Activated T-cell treated with anti-CD3 and anti-CD28 coated beads for 1 hour (primary cell): ENCODE measurements around the gene PCARE.
A peak's percentile ranks its signal among the peaks of the same experiment; 100 is the strongest.
"Not testable (repeated sequence)": the region's sequence is repeated elsewhere in the genome, so short reads cannot be mapped to it uniquely, and the experiment has no call there.

ENCODE experiments used
- DNase-seq: peaks from one replicate; pipeline ENCODE4 v3.0.0-alpha.2; 2020; ENCODE audit warnings: low read depth

The PCARE gene

DNA sequence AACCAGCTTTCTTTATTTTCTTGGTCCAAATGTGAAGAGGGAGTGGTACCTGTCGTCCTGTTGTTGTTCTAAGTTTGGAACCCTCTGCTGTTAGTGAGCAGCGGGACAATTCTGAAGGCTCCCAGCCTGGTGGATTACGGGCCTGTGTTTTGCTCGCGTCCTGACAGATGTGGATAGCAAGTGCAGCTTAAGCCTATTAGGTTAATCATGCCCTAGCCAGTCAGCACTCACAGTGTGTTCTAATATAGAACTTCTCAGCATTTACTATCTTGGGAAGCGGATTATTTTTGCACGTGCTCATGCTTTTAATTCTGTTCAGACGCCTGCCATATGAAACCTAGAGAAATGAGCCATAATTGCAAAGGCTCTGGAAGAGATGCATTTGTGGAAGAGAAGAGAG lies at the start of gene PCARE:
Gene PCARE, minus strand, starts transcription at position 113 of the 400 bp plus-strand sequence. CDS start 262 bp downstream, outside the sequence.
- no peak for DNase-seq

DNA sequence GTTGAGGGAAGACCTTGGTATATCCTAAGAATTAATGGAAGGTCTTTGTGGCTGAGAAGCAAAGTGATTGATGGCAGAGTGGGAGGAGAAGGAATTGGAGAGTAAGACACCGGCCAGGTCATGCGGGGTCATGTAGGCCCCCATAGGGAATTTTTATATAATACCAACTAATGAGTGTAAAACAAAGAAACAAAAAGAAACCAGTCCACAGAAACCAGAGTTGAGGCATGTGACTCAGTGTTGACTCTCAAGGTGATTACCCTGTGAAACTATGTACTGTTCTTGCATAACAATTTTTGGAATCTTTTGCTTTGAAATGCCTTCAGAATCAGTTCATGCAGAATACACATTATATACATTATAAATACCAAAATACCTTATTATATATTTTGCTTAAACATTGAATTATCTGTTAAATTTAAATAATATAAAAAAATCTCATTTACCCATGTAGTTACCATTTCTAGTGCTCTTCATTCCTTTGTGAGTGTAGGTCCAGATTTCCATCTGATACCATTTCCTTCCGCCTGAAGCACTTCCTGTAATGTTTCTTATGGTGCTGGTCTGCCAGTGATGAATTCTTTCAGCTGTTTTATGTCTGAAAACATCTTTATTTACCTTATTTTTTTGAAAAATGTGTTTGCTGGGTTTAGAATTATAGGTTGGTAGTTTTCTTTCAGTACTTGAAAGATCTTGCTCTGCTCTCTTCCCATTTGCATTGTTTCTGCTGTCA lies 49.5 kb upstream of the PCARE start:
- DNase-seq = no peak

DNA sequence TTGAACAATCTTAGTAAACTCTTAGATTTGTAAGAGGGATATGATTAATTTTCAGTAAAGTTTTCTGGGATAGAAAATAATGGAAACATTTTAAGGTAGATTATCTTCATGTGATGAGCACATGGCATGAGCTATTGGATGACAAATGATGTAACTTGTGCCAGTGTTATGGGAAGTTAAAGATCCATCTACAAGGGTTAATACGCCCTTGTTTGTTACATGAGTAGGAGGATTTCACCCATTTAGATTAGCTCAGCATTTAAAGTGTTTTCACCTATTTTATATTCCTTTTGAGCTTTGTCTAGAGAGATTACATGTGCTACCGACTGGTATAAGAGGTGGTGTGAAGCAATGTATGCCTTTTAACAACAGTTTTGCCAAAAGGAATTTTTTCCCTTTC lies 46.5 kb upstream of the PCARE start:
- DNase-seq = no peak

DNA sequence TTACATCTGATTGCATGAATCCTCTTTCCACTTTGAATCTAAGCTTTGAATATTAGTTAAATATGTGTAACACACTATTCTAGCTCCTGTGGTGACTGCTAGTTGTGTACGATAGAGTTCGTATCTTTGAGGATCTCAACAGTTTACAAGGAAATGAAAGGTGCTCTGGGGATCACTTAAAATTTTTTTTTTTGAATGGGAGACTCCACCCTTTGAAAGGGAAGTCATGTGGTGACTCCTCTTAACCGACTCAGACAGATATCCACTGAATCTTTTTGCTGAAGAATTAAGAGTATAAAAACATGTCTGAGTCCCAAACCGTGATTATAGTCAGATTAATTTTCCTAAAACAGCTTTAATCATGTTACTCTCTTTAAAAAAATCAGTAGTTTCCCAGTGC lies 44.9 kb upstream of the PCARE start:
- DNase-seq = no peak

DNA sequence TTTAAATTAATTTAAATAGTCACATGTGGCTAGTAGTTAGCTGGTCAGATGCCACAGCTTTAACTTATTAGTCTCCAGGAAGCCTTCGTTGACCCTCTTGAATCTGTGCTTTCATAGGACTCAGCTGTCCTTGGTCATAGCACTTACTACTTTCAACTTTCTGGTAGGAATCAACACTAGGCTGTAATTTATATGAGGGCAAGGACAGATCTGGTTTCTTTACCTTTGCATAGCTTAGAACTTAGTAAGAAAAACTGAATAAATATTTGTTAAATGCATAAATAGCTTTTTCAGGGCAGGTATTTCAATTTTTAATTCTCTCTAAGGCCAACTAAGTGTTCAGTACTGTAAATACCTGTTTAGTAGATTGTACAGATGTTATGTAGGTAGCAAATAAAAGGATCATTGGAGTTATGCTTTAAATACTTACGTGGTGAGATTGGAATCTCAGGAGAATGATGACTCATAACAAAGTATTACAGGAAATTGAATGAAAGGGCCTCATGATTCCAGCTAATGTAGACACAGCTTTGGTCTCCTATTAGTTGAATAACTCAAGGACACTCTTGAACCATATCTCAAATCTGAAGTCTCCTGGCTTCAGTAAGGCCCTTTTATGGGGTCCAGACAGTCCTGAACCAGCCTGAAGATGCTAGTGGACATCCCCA lies 43.4 kb upstream of the PCARE start:
- no peak for DNase-seq

DNA sequence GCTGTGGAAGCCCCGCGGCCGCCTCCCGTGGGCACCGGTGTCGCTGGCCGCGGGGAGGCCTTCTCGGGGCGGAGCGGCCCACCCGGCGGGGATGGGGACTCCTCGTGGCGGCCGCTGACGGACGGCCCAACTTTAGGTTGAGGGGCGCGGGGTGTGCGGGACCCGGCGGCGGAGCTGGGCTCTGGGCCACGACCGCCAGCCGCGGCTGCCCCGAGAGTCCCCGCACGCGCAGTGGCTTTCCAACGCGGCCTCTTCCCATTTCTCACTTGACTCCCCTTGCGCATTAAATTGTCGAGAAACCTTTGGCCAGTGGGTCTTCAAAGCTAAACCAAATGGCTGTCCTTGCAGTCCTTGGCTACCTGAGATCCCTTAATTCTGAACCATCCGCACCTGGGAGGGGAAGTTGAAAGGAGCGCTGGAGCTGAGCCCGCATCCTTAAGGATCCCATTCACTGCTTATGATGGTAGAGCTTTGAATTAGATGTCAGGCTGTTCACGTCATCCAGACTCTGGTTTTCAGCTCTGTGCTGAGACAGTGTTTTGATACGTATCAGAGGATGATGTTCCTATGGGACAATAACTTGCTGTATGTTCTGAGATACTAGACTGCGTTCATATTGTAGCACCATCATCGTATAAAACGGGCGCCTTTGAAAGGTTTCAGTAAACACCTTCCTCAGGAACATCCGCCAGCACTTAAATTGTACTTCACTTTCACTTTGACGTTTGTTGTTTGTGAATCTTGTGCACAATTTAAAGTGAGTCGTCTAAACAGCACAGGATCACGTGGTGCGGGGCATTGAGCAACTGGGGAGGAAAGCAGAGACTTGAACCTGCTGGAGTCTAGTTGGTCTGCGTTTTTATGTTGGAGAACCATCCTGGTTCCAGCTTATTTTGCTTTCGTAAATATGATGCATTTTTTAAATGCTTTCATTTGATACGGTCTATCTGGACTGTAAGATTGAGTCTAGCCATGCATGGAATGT lies 41.8 kb upstream of the PCARE start:
- DNase-seq = peak; percentile 38

DNA sequence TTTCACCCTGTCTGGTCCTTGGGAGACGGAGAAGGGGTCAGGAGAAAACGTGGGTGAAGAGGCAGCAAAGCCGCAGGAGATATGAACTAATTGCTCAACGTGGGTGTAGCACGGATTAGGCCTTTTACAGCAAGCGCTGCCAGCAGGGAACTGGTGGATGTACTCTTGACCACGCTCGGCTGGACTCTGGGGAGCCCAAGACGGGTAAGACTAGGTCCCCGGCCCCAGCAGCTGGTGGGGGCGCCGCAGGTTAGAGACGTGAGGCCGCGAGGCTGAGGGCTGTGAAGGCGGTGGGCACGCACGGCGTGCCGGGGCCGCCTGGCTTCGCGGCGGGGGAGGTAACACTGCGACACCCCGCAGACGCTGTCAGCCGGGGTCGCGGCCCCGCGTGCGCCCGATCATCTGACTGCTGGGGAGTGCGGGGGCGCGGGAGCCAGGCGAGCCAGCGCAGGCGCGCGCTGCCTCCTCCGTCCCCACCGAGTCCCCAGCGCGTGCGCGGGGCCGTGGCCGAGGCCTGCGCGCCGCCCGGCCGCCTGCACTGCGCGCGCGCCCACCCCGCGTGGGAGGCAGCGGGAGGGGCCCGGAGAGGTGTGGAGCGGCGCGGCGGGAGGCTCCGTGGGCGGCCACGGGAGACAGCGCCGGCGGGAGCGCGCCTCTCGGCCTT lies 40.8 kb upstream of the PCARE start, which contains the start of gene CLIP4:
Gene CLIP4, plus strand, starts transcription at position 470 of the 664 bp plus-strand sequence. CDS start 5,974 bp downstream, outside the sequence.
- peak; percentile 60 for DNase-seq

DNA sequence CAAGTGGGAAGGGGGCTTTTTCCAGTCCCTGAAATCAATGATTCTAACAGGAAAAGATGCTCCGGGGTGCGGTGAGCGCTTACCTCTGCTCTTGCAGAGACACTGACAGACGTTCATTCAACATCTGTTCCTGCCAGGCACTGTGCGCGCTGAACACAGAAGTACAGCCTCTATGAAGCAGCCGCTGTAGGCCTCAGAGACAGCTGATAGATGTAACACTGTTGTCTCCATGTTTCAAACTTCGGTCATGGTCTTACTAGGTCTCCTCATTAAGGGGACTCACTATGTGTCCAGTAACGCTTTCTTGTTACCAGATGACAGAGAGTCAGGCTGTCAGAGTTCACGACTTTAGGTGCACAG lies 40.2 kb upstream of the PCARE start:
- no peak for DNase-seq

DNA sequence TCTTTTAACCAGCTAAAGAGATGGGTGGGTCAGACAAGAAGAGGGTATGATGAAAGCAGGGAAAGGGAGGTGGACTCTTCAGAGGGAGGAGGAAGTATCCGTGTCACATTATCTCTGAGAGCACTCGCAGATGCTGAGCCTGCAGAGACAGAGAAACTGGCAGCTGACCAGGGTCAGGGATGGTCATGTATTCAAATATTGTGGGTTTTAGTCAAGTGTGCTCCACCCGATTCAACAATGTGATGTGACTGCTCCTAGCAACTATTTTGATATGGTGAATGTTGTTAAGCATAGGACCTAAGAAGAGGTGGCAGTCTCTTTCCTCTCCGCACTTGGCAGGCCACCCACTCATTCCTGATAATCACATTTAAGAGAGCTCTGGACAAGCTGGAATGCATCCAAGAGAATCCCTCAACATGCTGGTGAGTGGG lies 39.6 kb upstream of the PCARE start:
- DNase-seq = no peak

DNA sequence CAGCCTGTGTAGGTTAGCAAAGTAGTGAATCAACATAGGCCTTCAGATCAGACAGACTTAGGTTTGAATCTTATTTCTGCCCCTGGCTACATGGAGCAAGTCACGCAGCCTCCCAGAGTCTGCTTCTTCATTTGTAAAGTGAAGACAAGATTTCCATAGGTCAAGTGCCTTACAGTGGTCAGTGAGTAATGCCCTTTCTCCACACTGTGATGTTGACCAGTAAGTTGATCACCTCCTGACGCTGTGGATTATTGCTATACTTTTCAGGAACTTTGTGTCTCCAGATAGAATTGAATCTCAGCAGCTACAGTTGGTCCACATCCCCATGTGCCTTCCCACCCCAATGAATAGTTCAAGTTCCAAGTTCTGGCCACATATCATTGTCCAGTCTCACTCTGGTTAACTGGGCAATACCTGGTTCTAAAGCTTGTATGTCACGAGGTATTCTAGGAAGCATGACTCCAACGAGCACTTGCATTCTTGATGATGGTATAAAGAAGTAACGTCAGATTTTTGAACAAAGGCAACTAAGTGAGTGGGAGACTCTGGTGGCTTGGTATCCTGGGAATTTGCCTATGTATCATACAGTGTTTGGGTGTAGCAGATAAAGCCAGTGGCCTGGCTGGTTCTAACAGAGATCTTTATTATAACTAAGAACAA lies 38.8 kb upstream of the PCARE start:
- DNase-seq = no peak

DNA sequence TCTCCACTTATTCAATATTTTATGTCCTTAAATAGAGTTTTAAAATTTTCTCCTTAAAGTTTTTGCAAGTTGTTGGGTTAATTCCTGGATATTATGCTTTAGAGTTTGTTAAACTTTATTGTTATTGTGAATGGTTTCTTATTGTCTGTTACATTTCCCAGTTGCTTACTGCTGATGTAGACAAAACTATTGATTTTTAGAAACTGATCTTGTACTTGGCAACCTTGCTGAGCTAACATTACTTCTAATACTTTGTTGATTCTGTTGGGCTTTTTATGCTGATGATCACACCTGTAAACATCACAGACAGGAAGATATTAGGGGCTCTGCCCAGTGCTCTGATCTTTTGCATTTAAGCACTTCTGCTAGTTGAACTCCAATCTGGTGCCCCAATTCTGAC lies 38.1 kb upstream of the PCARE start:
- no peak for DNase-seq

DNA sequence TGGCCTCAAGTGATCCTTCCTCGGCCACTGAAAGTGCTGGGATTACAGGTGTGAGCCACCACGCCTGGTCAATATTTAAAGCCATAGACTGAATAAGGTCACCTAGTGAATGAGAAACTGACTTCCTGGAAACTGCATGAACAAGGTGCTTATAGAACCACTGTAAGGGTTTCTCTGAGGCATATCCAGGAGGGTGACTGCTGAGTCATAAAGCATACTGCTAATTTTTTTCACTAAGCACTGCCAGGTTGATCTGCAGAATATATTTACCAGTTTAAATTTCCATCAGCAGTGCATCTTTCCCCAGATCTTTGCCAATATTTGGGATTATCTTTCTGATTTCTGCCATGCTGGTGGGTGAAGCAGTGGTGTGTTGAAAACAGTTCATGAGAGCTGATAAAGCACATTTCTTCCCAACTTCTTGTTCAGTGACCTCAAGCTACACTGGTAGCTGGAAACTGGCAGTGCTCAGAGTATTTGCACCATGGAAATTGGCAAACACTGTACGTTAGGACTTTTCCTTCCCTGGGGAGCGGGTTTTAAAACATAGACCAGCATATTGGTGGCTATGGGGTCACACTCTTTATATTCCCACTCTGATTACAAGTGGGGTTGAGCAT lies 36.7 kb upstream of the PCARE start:
- no peak for DNase-seq

DNA sequence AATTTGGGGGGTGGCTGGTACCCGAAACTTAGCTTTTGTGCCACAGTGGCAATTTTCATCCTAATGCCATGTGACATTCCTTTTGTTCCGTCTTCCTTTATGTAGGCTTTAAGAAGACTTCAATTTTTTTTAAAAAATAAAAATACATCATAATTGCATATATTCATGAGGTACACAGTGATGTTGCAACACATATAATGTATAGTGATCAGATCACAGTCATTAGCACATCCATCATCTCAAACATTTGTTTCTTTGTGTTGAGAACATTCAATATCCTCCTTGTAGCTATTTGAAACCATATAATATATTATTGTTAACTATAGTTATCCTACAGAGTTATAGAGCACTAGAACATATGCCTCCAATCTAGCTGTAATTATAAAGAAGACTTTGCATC lies 34.9 kb upstream of the PCARE start:
- no peak for DNase-seq

DNA sequence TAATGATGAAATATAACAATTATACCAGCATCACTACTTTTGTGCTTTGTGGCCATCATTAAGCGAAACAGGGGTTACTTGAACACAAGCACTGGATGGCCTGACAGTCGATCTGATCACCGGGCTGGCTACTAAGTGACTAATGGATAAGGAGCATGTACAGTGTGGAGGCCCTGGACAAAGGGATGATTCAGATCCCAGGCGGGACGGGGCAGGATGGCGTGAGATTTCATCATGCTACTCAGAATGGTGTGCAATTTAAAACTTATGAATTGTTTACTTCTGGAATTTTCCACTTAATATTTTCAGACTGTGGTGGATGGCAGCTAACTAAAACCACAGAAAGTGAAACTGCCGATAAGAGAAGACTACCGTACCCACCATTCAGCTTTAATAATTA lies 33.9 kb upstream of the PCARE start:
- DNase-seq = no peak

DNA sequence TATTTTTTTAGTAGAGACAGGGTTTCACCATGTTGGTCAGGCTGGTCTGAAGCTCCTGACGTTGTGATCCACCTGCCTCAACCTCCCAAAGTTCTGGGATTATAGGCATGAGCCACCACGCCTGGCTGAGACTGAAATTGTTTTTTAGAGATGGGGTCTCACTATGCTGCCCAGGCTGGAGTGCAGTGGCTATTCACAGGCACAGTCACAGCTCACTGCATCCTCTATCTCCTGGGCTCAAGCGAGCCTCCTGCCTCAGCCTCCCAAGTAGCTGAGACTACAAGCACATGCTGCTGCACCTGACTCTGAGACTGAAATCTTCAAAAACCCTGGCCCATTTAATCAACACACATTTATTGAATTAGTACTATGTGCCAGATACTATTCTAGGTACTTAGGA lies 33.2 kb upstream of the PCARE start:
- not testable (repeated sequence) for DNase-seq

DNA sequence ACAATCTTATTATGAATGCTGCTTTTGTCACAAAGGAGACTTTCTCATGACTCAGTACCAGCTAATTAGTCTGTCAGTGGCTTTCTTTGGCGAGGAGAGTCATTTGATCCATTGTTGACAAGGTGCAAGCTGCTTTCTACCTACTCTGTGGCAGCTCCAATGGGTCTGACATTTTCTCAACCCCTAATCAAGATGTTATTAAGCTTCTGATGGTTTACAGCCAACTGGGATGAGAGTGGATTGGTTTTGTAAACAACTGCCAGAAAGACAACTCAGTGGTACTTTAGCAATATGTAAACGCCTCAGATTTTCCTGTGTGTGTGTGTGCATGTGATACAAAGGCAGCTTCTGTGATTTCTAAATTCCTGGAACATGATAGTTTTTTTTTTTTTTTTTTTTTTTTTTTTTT lies 32.7 kb upstream of the PCARE start:
- no peak for DNase-seq

DNA sequence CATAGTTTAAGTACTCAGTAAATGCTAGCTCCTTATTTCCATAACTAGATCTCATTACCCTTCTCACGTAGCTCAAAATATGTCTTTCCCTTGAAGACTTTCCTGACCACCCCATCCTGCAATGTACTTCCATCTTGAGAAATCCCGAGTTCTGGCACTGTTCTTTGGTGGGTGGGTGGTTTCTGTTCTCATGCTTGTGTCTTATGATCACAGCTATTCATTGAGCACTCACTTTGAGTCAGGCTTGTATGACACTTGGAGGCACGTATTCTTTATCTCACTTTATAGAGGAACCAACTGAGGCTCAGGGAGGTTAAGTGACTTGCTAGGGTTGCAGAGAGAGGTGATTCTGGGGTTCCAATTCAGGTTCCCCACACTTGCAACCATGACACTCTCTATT lies 31.9 kb upstream of the PCARE start:
- no peak for DNase-seq

DNA sequence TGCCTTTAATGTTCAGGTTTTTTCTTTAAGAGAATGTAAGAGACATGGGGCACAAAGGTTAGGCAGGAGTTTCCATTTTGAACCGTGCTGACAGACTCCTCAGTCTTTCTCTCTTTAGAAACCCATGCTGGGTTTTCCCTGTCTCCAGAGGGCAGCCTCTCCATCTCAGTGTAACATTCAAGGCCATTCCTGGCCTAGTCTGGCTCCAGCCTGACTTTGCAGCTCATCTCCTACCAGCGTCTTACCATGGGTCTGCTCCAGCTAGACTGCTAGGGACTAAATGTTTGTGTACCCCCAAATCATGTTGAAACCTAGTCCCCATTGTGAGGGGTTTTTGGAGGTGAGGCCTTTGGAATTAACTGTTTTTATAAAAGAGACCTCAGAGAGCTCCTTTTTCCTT lies 31.1 kb upstream of the PCARE start:
- no peak for DNase-seq

DNA sequence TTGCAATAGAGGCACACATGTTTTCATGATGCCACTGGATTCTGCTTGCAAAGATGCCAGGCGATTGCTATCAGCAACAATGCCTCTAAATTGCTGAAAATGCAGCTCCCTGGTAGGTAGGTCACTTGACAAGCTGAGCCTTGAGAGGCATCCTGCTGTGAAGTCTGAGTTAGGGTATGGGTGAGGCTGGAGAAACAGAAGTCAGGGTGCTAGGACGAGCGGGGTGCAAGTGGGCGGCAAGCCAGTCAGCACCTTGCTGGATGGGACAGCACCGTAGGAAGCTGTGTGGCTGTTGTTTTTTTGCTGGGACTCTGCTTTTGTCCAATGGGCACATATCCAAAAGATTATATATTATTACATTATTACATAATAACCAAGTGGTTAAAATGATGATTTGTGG lies 30.4 kb upstream of the PCARE start:
- no peak for DNase-seq

DNA sequence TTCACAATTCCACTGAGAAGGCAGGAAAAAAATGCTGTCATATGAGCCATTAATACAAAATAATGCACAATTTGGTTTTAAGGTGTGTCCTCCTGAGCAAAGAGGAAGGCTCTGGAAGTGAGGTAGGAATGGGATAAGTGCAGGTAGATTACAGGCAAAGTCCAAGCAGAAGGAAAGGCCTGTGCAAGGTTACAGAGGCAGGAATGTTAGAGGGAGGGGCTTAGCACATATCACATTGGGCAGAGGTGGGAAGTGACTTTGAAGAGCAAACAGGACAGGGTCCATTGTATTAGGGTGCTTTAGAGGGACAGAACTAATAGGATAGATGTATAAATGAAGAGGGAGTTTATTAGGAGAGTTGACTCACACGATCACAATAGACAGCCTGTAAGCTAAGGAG lies 26.2 kb upstream of the PCARE start:
- DNase-seq = no peak

DNA sequence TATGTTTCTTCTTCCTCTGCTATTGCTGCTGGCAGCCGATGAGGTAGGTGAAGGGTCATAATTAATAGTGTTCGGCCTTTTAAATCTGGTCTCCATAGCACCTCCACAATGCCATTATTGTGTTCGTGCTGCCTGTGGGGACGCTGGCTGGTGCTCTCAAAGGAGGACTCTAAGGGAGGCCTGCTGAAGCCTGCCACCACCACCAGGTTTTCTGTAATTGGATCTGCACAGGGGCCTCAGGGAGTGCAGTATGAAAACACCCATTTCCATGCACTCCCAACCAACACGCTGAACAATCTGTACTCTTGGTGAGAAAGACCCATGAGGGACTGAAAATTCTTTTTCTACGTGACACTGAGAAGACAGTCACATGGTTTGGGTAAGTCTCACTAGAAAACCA lies 23.2 kb upstream of the PCARE start:
- no peak for DNase-seq
